Esophagus (tissue), 2 donors: Measurements from ENCODE around the gene OR51E2. TPM values are rescaled to one million over a fixed set of nuclear protein-coding genes. Genes with fewer than 3 reads are reported as not detected.

Source experiments
- H3K27ac ChIP-seq, 2 donors: one replicate each; pipeline ENCODE4 v1.5.1; 2013; ENCODE audit warnings: low read depth in 2 of 2, mild to moderate bottlenecking in 2 of 2, inconsistent platforms in 1 of 2, low read length in 1 of 2, moderate library complexity in 1 of 2
- H3K27me3 ChIP-seq, 2 donors: one replicate each; pipeline ENCODE4 v1.6.1; 2013; ENCODE audit warnings: low read length in 2 of 2, control low read depth in 1 of 2, mild to moderate bottlenecking in 1 of 2; ENCODE audit not compliant: insufficient read depth in 2 of 2, control insufficient read depth in 1 of 2
- H3K36me3 ChIP-seq, 2 donors: one replicate each; pipeline ENCODE4 v1.6.1; 2013; ENCODE audit warnings: low read length in 1 of 2; ENCODE audit not compliant: control insufficient read depth in 2 of 2, insufficient read depth in 2 of 2
- H3K4me1 ChIP-seq, 2 donors: one replicate each; pipeline ENCODE4 v1.6.1; 2013; ENCODE audit warnings: low read length in 1 of 2; ENCODE audit not compliant: control insufficient read depth in 2 of 2, insufficient read depth in 2 of 2
- H3K4me3 ChIP-seq, 2 donors: one replicate each; pipeline ENCODE4 v1.5.1; 2013; ENCODE audit warnings: low read length in 2 of 2, mild to moderate bottlenecking in 2 of 2, low read depth in 1 of 2, moderate library complexity in 1 of 2
- H3K9me3 ChIP-seq, 2 donors: one replicate each; pipeline ENCODE4 v1.6.1; 2013; ENCODE audit warnings: mild to moderate bottlenecking in 2 of 2, low read depth in 1 of 2, low read length in 1 of 2, moderate library complexity in 1 of 2; ENCODE audit not compliant: control insufficient read depth in 2 of 2, insufficient read depth in 1 of 2
- WGBS, 2 donors: extraction: QIAGEN DNeasy Blood & Tissue Kit; methylation state at CpG; one replicate each; pipeline ENCODE4 v1.1.7; 2013; 5-methylcytosine and 5-hydroxymethylcytosine counted together
- polyA plus RNA-seq, 2 donors: library from polyadenylated mRNA; stranded (reverse); fragments of 200-250 nt; gene quantifications; one replicate each; pipeline ENCODE4 v1.2.3, GENCODE V29; 2013
- donor health status: healthy with polysubstance abuse.
- donor health status: Bipolar disorder and iron deficiency.

Gene OR51E2
- polyA plus RNA-seq, 2 donors: 0.02 TPM; not detected in 1

DNA sequence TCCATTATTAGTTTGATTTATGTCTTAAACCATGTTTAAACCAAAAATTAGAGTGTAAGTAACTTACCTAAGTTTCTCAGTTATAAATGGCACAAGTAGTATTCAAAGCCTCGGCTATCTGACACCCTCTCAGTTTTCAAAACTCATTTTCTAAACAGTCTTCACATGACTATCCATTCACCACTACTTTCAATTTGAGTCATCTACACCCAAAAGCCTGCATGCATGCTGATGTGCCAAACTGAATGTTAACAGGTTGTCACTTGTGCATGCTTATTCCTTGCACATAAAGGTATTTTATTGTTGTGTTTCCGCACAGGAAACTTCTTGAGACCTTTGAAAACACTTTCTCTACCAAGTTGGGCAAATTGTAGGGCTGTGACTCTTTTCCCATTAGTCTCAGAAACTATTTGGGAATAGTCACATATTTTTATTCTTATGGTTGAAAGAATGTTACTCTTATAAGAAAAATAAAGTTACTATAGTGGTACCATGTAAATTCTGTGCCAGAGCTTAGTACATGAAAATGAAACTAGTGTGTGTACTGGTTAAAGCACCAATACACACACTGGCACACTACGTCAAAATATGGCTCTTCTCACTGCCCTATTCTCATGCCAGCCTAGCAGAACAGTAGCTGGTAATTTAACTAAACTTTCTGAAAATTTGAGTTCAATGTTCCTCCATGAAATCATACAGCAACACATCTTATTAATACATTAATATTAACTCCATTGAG is 2.2 kb upstream of the OR51E2 start:
- H3K4me1 ChIP-seq: no peaks in the 10 kb centered on the region
- H3K36me3 ChIP-seq: no peaks in the 10 kb centered on the region
- no peaks in the 10 kb centered on the region for H3K9me3 ChIP-seq
- no peaks in the 10 kb centered on the region for H3K27me3 ChIP-seq
- no peak overlapping the region for H3K4me3 ChIP-seq
- WGBS, 2 donors: 77 to 80% methylated on average over 3 of the region's 3 CpGs
- H3K27ac ChIP-seq: no peak overlapping the region

DNA sequence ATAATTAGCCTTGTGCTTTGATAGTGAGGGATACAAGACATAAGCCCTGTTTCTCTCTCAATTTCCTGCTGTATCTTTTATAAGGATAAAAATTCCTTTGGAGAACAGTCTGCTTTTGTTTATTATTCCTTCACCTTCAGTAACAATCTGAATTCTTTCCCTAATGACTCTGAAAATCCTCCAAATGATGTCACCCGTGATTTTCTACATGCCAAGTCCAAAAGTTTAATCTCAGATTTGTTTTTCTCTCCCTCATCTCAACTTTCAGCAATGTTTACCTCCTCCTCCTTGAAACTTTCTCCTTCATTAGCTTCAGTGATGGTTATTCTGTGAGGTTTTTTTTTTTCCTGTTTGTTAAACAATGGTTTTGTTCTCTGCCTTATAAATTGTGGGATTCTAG is 2.2 kb downstream of the OR51E2 start:
- no peak overlapping the region for H3K27ac ChIP-seq
- WGBS, 2 donors: 22 to 28% methylated on average over 1 of the region's 1 CpG
- H3K36me3 ChIP-seq: no peaks in the 10 kb centered on the region
- H3K4me3 ChIP-seq: no peak overlapping the region
- H3K9me3 ChIP-seq: no peaks in the 10 kb centered on the region
- no peaks in the 10 kb centered on the region for H3K27me3 ChIP-seq
- no peaks in the 10 kb centered on the region for H3K4me1 ChIP-seq

GRCh38 chr11:4684631-4685285 is 12.9 kb downstream of the OR51E2 start:
- Histone ChIP-seq H3K27me3 (no peaks in the 10 kb centered on the region), H3K27ac (no peak overlapping the region), H3K36me3 (no peaks in the 10 kb centered on the region), H3K9me3 (no peaks in the 10 kb centered on the region), H3K4me1 (no peaks in the 10 kb centered on the region), H3K4me3 (no peak overlapping the region)
- WGBS, 2 donors: 74 to 80% methylated on average over 3 of the region's 3 CpGs

GRCh38 chr11:4682623-4683419 is 14.8 kb downstream of the OR51E2 start:
- Histone ChIP-seq H3K27me3 (no peaks in the 10 kb centered on the region), H3K4me1 (no peaks in the 10 kb centered on the region), H3K36me3 (no peaks in the 10 kb centered on the region), H3K27ac (no peak overlapping the region), H3K4me3 (no peak overlapping the region), H3K9me3 (no peaks in the 10 kb centered on the region)
- WGBS, 2 donors: 54 to 64% methylated on average over 2 of the region's 2 CpGs

DNA sequence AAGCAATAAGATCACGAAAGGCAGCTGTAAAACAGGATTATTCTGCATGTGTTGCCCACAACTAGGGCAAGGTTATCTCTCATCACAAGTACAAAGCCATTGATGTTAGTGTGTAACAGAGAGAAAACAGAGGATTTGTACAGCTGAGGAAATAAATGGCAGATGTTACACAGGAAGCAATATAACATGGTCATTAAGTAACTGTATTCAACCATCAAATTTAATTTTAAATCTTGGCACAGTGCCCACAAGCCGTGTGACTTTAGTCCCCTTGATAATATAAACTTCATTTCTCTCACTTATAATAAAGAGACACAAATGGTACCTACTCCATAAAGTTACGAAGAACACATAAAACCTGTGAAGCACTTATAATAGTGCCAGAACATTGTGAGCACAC is 17.3 kb downstream of the OR51E2 start:
- H3K36me3 ChIP-seq: no peaks in the 10 kb centered on the region
- WGBS, 2 donors: 43 to 48% methylated on average over 3 of the region's 3 CpGs
- no peak overlapping the region for H3K27ac ChIP-seq
- H3K4me3 ChIP-seq: no peak overlapping the region
- H3K9me3 ChIP-seq: no peaks in the 10 kb centered on the region
- H3K4me1 ChIP-seq: no peaks in the 10 kb centered on the region
- H3K27me3 ChIP-seq: no peaks in the 10 kb centered on the region

DNA sequence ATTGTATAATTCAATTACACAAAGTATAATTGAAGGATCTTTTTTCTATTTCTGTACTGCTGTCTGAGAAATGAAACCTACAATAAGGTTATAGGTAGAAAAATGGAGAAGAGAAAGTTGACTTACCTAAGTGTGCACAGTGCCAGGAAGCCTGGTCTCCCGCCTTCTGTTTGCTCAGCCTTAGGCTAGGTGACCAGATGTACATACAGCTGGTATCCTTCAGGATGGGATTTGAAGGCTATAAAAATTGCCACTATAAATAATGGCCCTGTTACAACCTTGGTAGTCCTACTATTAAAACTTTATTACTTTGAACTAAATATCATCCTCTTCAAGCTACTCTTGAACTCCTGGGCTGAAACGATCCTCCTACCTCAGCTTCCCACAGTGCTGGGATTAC is 19.7 kb downstream of the OR51E2 start:
- no peak overlapping the region for H3K4me3 ChIP-seq
- H3K27me3 ChIP-seq: no peaks in the 10 kb centered on the region
- no peaks in the 10 kb centered on the region for H3K9me3 ChIP-seq
- H3K27ac ChIP-seq: no peak overlapping the region
- WGBS, 2 donors: 70 to 79% methylated on average over 2 of the region's 2 CpGs
- no peaks in the 10 kb centered on the region for H3K36me3 ChIP-seq
- H3K4me1 ChIP-seq: no peaks in the 10 kb centered on the region

GRCh38 chr11:4673781-4674180 is 23.9 kb downstream of the OR51E2 start:
- H3K27ac ChIP-seq: no peak overlapping the region
- no peaks in the 10 kb centered on the region for H3K4me1 ChIP-seq
- H3K36me3 ChIP-seq: no peaks in the 10 kb centered on the region
- 66 to 73% methylated on average over 2 of the region's 2 CpGs for WGBS, 2 donors
- H3K9me3 ChIP-seq: no peaks in the 10 kb centered on the region
- no peak overlapping the region for H3K4me3 ChIP-seq
- H3K27me3 ChIP-seq: no peaks in the 10 kb centered on the region

DNA sequence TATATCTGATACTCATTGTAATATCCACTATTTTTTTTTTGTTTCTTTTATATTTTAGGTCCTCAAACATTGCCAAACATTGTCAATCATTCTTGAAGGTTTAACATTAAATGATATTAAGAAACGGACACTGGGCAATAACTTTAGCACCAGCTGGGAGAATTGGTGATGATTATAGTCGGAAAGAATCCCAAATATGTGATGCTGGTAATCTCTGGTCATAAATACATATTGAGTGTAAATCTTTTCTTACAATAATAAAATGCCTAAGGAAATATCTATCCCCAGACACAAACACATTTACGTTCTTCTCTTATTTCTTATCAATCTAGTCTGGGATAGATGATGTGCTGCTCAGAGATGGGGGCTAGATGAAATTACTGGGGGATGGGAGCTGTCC is 25.2 kb downstream of the OR51E2 start:
- H3K4me1 ChIP-seq: no peaks in the 10 kb centered on the region
- no peak overlapping the region for H3K4me3 ChIP-seq
- no peak overlapping the region for H3K27ac ChIP-seq
- no peaks in the 10 kb centered on the region for H3K9me3 ChIP-seq
- H3K36me3 ChIP-seq: no peaks in the 10 kb centered on the region
- WGBS, 2 donors: 48 to 57% methylated on average over 3 of the region's 3 CpGs
- no peaks in the 10 kb centered on the region for H3K27me3 ChIP-seq

GRCh38 chr11:4671741-4672140 is 25.9 kb downstream of the OR51E2 start:
- Histone ChIP-seq H3K36me3 (no peaks in the 10 kb centered on the region), H3K27ac (no peak overlapping the region), H3K4me1 (no peaks in the 10 kb centered on the region), H3K9me3 (no peaks in the 10 kb centered on the region), H3K27me3 (no peaks in the 10 kb centered on the region), H3K4me3 (no peak overlapping the region)
- WGBS, 2 donors: 66 to 78% methylated on average over 2 of the region's 2 CpGs
